GOT3 (cell line): ENCODE data around the gene PLCB4.

ENCODE experiments used
- DNase-seq: peaks from one replicate; lab custom pipeline; 2025; ENCODE audit warnings: mixed read lengths; lab: John Stamatoyannopoulos, UW

The PLCB4 gene

GRCh38 chr20:9269280-9269971 is 200.5 kb downstream of the PLCB4 start:
- DNase-seq, result no peak

DNA sequence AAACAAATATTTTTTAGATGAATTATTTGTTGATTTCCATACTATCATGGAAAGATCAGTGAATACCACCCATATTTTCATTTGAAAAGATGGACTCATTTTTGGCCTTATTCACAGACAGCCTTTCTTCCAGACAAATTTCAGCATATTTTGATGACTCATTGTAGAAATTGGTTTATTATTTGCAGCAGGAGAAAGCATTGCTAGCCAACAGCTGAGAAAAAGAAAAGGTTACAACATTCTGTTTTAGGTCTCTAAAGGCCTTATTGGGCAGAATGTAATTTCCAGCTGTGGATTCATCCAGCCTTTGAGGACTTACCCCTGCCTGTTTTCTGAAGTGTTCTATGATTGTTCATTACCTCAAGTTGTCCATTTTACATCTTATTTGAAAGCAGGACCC is 201.9 kb downstream of the PLCB4 start:
- DNase-seq, result no peak

GRCh38 chr20:9276966-9277468 is 208.1 kb downstream of the PLCB4 start:
- DNase-seq, result no peak

- DNase-seq, result no peak
These were observed 211.1 kb downstream of the PLCB4 start for GRCh38 chr20:9279918-9280401.

DNA sequence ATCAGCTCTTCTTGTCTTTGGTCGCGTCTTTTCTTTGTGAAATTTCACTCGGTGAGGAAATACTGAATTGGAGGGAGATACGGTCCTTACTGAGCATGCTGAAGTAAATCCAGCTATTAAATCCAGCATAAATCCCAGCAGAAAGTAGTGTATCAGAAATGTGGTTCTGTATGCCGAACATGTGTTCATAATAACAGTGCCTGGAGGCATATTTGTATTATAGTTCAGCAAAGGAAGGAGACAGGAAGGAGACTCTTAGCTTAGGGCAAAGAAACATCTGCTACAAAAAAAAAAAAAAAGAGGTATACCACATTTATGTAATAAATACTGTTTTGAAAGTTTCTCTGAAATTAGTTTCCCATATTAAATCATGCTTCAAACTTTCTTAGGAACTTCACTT is 211.8 kb downstream of the PLCB4 start:
- no peak for DNase-seq

GRCh38 chr20:9281803-9282202 is 212.9 kb downstream of the PLCB4 start:
- no peak for DNase-seq

DNA sequence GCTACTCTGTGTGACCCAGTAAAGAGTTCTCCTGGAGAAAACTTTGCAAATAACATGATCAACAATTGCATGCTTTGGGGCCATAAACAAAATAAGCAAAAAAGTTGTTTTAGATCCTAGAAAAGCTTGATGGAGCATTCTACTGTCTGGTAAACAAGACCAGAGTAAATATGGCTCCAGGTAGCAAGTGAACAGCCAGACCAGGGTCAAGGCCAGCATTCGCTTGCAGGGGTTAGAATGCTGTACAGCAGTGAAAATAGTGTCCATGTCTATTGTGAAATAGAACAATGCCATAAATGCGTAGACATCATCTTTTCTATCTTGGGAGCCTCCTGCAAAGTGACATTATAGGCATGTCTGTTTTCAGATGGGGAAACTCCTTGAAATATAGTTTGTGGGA is 216.7 kb downstream of the PLCB4 start:
- DNase-seq, result no peak

DNA sequence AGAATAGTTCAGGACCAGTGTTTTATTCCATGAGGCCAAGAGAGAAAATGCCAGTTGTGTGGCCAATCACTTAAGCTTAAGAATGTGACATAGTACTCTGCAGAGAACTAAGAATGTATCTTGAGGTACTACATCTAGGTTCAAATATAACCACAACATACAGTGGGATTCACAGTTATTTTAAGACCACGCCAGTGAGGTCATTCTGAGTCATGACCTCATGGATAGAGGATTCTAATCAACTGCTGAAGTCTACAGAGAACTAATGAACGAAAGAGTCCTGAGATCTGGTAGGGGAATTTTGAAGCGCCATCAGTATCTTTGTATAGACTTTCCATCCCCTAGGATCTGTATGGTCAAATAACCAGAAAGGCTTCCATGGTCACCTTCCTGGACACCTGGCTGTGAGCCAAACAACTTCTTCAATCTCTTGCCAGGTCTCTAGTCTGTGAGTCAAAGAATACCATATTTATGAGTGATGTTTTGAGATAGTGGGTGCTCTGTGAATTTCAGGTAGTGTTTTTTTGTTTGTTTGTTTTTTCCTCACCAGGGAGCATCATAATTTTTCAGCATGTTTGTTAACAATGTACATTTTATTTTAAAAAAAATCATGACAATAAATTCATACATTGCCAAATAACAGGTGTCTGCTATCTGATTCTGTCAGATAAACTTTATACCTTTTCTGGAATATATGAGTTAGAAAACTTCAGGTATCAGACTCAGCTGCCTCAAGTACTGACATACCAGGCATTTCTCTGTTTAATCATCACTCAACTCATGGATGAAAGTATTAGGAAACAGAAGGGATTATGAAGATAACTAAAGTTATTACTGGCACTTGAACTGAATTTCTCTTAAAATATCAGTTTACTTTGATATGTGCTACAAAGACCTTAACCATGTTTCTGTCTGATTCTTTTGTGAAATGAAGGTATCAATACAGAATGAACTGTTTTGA is 217.9 kb downstream of the PLCB4 start:
- DNase-seq, result no peak

GRCh38 chr20:9287826-9288225 is 218.9 kb downstream of the PLCB4 start:
- DNase-seq, result no peak

GRCh38 chr20:9290331-9290730 is 221.4 kb downstream of the PLCB4 start:
- no peak for DNase-seq

- DNase-seq, result no peak
These were observed 224.3 kb downstream of the PLCB4 start for GRCh38 chr20:9293145-9293544.

GRCh38 chr20:9294041-9294440 is 225.2 kb downstream of the PLCB4 start:
- DNase-seq, result no peak

DNA sequence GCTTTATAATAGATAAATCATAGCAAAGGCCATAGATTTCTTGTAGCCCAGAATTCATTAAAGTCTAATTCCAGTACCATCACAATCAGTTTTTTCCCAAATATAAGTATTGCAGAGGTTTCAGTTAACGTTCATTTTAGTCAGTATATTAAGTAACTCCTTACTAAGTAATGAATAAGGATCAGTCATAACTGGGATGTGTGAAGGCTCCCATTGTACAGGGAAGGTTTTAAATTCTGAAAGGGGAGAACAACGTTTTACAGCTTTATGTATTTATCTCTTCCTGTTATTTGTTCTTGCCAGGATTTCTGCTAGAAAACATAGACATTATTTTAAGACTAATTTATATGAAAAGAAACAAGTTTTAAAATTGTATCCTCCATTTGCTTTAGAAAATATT is 230.0 kb downstream of the PLCB4 start:
- no peak for DNase-seq

DNA sequence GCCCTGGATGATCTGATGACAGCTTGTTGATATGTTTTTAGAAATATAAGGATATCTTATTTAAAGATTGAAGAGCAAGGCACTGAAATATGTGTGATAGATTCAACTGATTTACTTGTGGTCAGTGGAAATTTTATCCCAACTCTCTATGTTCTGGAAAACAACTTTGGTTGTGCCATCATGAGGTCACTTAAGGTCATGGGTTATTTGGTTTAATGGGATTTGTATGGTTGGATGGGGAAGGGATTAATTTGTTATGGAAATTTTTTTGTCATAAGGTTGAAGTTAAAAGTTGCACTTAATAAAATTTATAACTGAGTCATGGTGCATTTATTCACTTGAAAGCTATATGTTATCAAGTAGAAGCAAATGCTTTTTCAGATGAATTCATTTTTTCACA is 231.2 kb downstream of the PLCB4 start:
- no peak for DNase-seq

DNA sequence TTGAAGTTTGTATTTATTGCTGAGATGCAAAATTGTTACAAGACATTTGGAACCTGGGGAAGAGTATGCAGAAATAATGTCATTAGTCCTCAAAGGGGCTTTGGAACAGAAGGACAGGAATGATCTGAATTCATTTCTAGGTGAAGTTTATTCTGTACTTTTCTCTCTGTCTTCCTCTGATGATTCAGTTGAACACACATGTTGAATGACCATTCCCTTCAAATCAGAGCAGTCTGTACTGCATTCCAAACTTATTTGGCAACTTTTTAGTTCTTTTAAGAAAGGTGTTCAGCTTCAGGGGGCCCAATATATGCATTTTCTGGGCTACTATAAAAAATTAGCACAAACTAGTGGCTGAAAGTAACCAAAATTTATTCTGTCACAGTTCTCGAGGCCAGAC is 231.6 kb downstream of the PLCB4 start:
- DNase-seq, result no peak

GRCh38 chr20:9301129-9302090 is 232.5 kb downstream of the PLCB4 start:
- no peak for DNase-seq

GRCh38 chr20:9302091-9302462 is 233.2 kb downstream of the PLCB4 start:
- DNase-seq, result no peak

- DNase-seq, result no peak
These were observed 237.6 kb downstream of the PLCB4 start for GRCh38 chr20:9306521-9306920.

GRCh38 chr20:9308056-9308455 is 239.2 kb downstream of the PLCB4 start:
- no peak for DNase-seq

DNA sequence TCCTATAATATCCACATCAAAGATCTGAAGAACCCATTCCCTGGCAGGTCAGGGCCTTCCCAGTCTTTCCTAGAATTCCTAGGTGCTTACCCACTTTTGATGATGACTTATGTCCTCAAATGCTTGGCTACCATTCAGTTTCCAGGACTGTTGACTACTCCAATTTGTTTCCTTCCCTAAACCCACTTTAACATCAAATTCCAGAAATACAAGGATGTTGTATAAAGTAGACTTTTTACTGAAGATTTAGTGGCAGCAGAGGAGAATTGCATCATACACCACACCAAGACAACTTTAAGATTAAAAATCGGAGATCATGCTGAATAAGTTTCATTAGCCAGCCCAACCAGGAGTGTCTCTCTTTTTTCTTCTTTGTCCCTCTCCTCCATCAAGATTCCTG is 242.2 kb downstream of the PLCB4 start:
- no peak for DNase-seq

DNA sequence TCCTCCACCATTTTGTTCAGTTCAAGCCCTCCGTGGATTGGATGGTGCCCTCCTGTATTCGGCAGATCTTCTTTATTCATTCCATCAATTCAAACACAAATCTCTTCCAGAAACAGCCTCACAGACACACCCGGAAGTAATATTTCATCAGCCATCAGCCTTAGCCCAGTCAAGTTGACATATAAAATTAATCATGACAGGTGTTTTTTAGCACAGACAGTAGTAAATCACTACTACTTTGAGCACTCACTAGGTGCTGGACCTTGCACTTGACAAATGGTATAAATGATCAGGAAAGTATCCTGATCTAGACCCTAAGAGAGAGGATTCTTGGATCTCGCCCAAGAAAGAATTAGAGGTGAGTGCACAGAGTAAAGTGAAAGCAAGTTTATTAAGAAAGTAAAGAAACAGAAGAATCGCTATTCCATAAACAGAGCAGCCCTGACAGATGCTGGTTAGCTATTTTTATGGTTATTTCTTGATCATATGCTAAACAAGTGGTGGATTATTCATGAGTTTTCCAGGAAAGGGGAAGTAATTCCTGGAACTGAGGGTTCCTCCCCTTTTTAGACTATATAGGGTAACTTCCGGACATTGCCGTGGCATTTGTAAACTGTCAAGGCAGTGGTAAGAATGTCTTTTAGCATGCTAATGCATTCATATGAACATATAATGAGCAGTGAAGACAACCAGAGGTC is 250.9 kb downstream of the PLCB4 start:
- no peak for DNase-seq
